NT2/D1 (cell line): ENCODE results near the gene CLDN34.

Source experiments
- SUZ12 ChIP-seq: IDR thresholded peaks from 2 replicates; pipeline ENCODE4 v1.6.1; 2011; ENCODE audit not compliant: insufficient read length, insufficient read depth; ENCODE audit errors: extremely low read depth
- YY1 ChIP-seq: IDR thresholded peaks from 2 replicates; pipeline ENCODE4 v1.6.1; 2011; ENCODE audit not compliant: insufficient read length, insufficient read depth
- ZNF274 ChIP-seq: IDR thresholded peaks from 2 replicates; pipeline ENCODE4 v1.6.1; 2011; ENCODE audit warnings: mild to moderate bottlenecking, low read depth, low read length

- no peak for TF ChIP-seq YY1
- TF ChIP-seq ZNF274: no peak
- no peak for TF ChIP-seq SUZ12
Observed at GRCh38 chrX:10015355-10015722, 48.2 kb downstream of the CLDN34 start.
